ENCODE measurements around the gene SCUBE2.
"Not testable (repeated sequence)": the region's sequence is repeated elsewhere in the genome, so short reads cannot be mapped to it uniquely, and the experiment has no call there.

The SCUBE2 gene

GRCh38 chr11:9097186-9097943 lies 6.0 kb upstream of the SCUBE2 start:
- H3K9ac ChIP-seq (ENCODE audit: low read length); H3K4me3 ChIP-seq (ENCODE audit: low read length); H3K9me3 ChIP-seq (ENCODE audit: control insufficient read depth, low read length); H3K4me1 ChIP-seq (ENCODE audit: control insufficient read depth, insufficient read depth, low read length); H3K36me3 ChIP-seq (ENCODE audit: control insufficient read depth, insufficient read depth, low read length): not testable (repeated sequence)
- peaks cover 17% of the 10 kb centered on the region for H3K27me3 ChIP-seq (ENCODE audit: control insufficient read depth, insufficient read depth, low read length)

DNA sequence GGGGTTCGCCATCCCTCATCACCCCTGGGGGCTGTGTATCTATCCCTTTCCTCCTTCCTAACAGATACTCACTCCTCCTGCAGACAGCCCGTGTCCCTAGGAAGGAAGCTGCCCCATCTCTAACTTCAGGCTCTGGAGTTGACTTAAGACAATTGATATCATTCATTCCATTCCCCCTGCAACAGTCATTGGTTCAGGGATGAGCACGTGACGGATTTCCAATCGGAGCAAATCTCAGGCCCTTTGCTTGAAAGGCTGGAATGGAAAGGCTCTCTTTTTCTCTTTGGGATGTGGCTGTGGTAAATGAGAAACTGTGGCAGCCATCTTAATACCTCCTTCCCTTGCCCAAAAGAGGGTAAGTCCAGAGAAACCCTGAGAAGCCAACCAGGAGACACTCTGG lies 5.0 kb upstream of the SCUBE2 start:
- Histone ChIP-seq H3K27me3 (ENCODE audit: control insufficient read depth, insufficient read depth, low read length) (peaks cover 26% of the 10 kb centered on the region), H3K9ac (ENCODE audit: low read length) (no peak overlapping the region), H3K9me3 (ENCODE audit: control insufficient read depth, low read length) (no peaks in the 10 kb centered on the region), H3K4me1 (ENCODE audit: control insufficient read depth, insufficient read depth, low read length) (peaks cover 8% of the 10 kb centered on the region), H3K4me3 (ENCODE audit: low read length) (no peak overlapping the region), H3K36me3 (ENCODE audit: control insufficient read depth, insufficient read depth, low read length) (no peaks in the 10 kb centered on the region)

DNA sequence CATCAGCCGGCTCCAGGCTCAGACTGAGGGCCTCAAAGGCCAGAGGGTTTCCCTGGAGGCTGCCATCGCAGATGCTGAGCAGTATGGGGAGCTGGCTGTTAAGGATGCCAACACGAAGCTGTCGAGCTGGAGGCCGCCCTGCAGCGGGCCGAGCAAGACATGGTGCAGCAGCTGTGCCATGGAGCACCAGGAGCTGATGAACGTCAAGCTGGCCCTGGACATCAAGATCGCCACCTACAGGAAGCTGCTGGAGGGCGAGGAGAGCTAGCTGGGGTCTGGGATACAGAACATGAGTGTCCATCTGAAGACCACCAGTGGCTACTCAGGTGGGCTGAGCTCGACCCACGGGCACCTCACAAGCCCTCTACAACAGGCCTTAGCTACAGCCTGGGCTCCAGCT lies 4.0 kb upstream of the SCUBE2 start:
- H3K36me3 ChIP-seq (ENCODE audit: control insufficient read depth, insufficient read depth, low read length), result no peaks in the 10 kb centered on the region
- no peak overlapping the region for H3K9ac ChIP-seq (ENCODE audit: low read length)
- H3K9me3 ChIP-seq (ENCODE audit: control insufficient read depth, low read length), result no peaks in the 10 kb centered on the region
- H3K4me1 ChIP-seq (ENCODE audit: control insufficient read depth, insufficient read depth, low read length), result peaks cover 8% of the 10 kb centered on the region
- peaks cover 34% of the 10 kb centered on the region for H3K27me3 ChIP-seq (ENCODE audit: control insufficient read depth, insufficient read depth, low read length)
- no peak overlapping the region for H3K4me3 ChIP-seq (ENCODE audit: low read length)

- Histone ChIP-seq H3K36me3 (ENCODE audit: control insufficient read depth, insufficient read depth, low read length) (no peaks in the 10 kb centered on the region), H3K4me1 (ENCODE audit: control insufficient read depth, insufficient read depth, low read length) (peaks cover 8% of the 10 kb centered on the region), H3K9ac (ENCODE audit: low read length) (no peak overlapping the region), H3K4me3 (ENCODE audit: low read length) (no peak overlapping the region), H3K27me3 (ENCODE audit: control insufficient read depth, insufficient read depth, low read length) (peaks cover 42% of the 10 kb centered on the region), H3K9me3 (ENCODE audit: control insufficient read depth, low read length) (no peaks in the 10 kb centered on the region)
Measured at GRCh38 chr11:9094420-9094819, 3.0 kb upstream of the SCUBE2 start.

DNA sequence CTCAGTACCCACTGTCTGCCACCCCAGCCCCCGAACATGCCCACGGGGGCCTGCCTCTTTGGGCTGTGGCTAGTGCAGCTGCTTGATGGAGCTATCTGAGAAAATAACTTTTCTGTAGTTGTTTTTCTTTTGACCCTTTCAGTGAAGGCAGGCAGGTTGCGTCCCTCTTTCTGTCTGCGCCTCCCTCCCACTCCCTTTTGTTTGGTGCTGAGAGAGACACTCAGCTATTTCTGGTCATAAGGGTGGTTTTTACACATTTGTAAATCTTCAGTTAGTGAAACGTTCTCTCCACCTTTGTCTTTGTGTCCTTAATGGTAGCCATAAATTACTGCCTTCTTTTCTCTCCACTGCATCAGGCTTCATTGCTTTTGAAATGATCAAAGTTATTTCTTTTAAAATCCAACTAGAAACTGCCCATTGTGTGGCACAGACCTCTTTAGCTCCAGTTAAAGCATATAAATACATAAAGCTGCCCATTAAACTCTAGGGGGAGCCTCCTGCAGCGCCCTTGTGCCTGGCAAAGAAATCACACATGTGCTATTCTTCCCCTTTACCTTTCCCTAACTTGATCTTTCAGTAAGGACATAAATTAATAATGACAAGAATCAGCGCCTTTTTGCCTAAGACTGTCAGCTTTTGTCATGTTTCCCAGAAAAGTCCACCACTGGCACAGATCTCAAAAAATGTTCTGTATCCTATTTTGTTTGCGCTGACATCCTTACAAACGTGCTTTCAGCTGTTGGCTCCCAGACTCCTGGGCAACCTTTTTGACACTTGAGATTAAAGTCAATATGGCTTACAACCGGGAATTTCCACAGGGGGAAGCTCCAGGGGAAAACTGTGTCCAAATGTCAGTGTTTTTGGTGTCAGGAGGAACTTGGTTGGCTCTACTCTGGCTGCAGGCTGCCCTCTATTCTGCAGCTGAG lies 1.7 kb upstream of the SCUBE2 start:
- H3K36me3 ChIP-seq (ENCODE audit: control insufficient read depth, insufficient read depth, low read length), result no peaks in the 10 kb centered on the region
- peaks cover 8% of the 10 kb centered on the region for H3K4me1 ChIP-seq (ENCODE audit: control insufficient read depth, insufficient read depth, low read length)
- H3K9me3 ChIP-seq (ENCODE audit: control insufficient read depth, low read length), result no peaks in the 10 kb centered on the region
- H3K4me3 ChIP-seq (ENCODE audit: low read length), result no peak overlapping the region
- no peak overlapping the region for H3K9ac ChIP-seq (ENCODE audit: low read length)
- H3K27me3 ChIP-seq (ENCODE audit: control insufficient read depth, insufficient read depth, low read length), result peaks cover 43% of the 10 kb centered on the region

GRCh38 chr11:9092072-9092471 lies 673 bp upstream of the SCUBE2 start:
- peaks cover 1% of the 10 kb centered on the region for H3K4me1 ChIP-seq (ENCODE audit: control insufficient read depth, insufficient read depth, low read length)
- no peak overlapping the region for H3K9ac ChIP-seq (ENCODE audit: low read length)
- no peak overlapping the region for H3K4me3 ChIP-seq (ENCODE audit: low read length)
- peaks cover 43% of the 10 kb centered on the region for H3K27me3 ChIP-seq (ENCODE audit: control insufficient read depth, insufficient read depth, low read length)
- H3K9me3 ChIP-seq (ENCODE audit: control insufficient read depth, low read length), result no peaks in the 10 kb centered on the region
- no peaks in the 10 kb centered on the region for H3K36me3 ChIP-seq (ENCODE audit: control insufficient read depth, insufficient read depth, low read length)

- Histone ChIP-seq H3K27me3 (ENCODE audit: control insufficient read depth, insufficient read depth, low read length) (peaks cover 38% of the 10 kb centered on the region), H3K4me3 (ENCODE audit: low read length) (no peak overlapping the region), H3K36me3 (ENCODE audit: control insufficient read depth, insufficient read depth, low read length) (no peaks in the 10 kb centered on the region), H3K9me3 (ENCODE audit: control insufficient read depth, low read length) (no peaks in the 10 kb centered on the region), H3K9ac (ENCODE audit: low read length) (no peak overlapping the region), H3K4me1 (ENCODE audit: control insufficient read depth, insufficient read depth, low read length) (no peaks in the 10 kb centered on the region)
Measured at GRCh38 chr11:9090488-9091043, 833 bp downstream of the SCUBE2 start.

GRCh38 chr11:9089636-9090035 lies 1.8 kb downstream of the SCUBE2 start:
- H3K9ac ChIP-seq (ENCODE audit: low read length), result no peak overlapping the region
- peaks cover 34% of the 10 kb centered on the region for H3K27me3 ChIP-seq (ENCODE audit: control insufficient read depth, insufficient read depth, low read length)
- no peaks in the 10 kb centered on the region for H3K4me1 ChIP-seq (ENCODE audit: control insufficient read depth, insufficient read depth, low read length)
- H3K36me3 ChIP-seq (ENCODE audit: control insufficient read depth, insufficient read depth, low read length), result no peaks in the 10 kb centered on the region
- no peak overlapping the region for H3K4me3 ChIP-seq (ENCODE audit: low read length)
- no peaks in the 10 kb centered on the region for H3K9me3 ChIP-seq (ENCODE audit: control insufficient read depth, low read length)

GRCh38 chr11:9089061-9089460 lies 2.3 kb downstream of the SCUBE2 start:
- Histone ChIP-seq H3K27me3 (ENCODE audit: control insufficient read depth, insufficient read depth, low read length) (peaks cover 34% of the 10 kb centered on the region), H3K9ac (ENCODE audit: low read length) (no peak overlapping the region)

GRCh38 chr11:9082575-9082974 lies 8.8 kb downstream of the SCUBE2 start:
- no peaks in the 10 kb centered on the region for H3K4me1 ChIP-seq (ENCODE audit: control insufficient read depth, insufficient read depth, low read length)
- no peaks in the 10 kb centered on the region for H3K9me3 ChIP-seq (ENCODE audit: control insufficient read depth, low read length)
- no peaks in the 10 kb centered on the region for H3K27me3 ChIP-seq (ENCODE audit: control insufficient read depth, insufficient read depth, low read length)
- no peaks in the 10 kb centered on the region for H3K36me3 ChIP-seq (ENCODE audit: control insufficient read depth, insufficient read depth, low read length)
- H3K4me3 ChIP-seq (ENCODE audit: low read length), result no peak overlapping the region
- H3K9ac ChIP-seq (ENCODE audit: low read length), result no peak overlapping the region

More at GRCh38 chr11:9089061-9089460, 2.3 kb downstream of the SCUBE2 start:
- Histone ChIP-seq H3K9me3 (ENCODE audit: control insufficient read depth, low read length) (no peaks in the 10 kb centered on the region), H3K4me1 (ENCODE audit: control insufficient read depth, insufficient read depth, low read length) (no peaks in the 10 kb centered on the region), H3K4me3 (ENCODE audit: low read length) (no peak overlapping the region), H3K36me3 (ENCODE audit: control insufficient read depth, insufficient read depth, low read length) (no peaks in the 10 kb centered on the region)

- H3K4me3 ChIP-seq (ENCODE audit: low read length), result no peak overlapping the region
- no peaks in the 10 kb centered on the region for H3K9me3 ChIP-seq (ENCODE audit: control insufficient read depth, low read length)
- no peaks in the 10 kb centered on the region for H3K36me3 ChIP-seq (ENCODE audit: control insufficient read depth, insufficient read depth, low read length)
- no peaks in the 10 kb centered on the region for H3K4me1 ChIP-seq (ENCODE audit: control insufficient read depth, insufficient read depth, low read length)
- no peak overlapping the region for H3K9ac ChIP-seq (ENCODE audit: low read length)
- no peaks in the 10 kb centered on the region for H3K27me3 ChIP-seq (ENCODE audit: control insufficient read depth, insufficient read depth, low read length)
Measured at GRCh38 chr11:9081153-9081552, 10.2 kb downstream of the SCUBE2 start.

Measured in mucosa of stomach (tissue), 1 donor.